ENCODE measurements around the gene ENOX1.

GRCh38 chr13:43257765-43258164, 529.0 kb downstream of the ENOX1 start:
- TF ChIP-seq CTCF (IDR thresholded peaks at IDR 0.05; ENCODE audit: borderline replicate concordance, extremely low read depth, low read length, poor library complexity, severe bottlenecking) (no peak), EZH2 (IDR thresholded peaks at IDR 0.05; ENCODE audit: borderline replicate concordance, low read depth, low read length, severe bottlenecking) (no peak)
